Forelimb muscle (tissue), 1 donor: Measurements from ENCODE around the gene CD4. TPM values are rescaled to one million over a fixed set of nuclear protein-coding genes. Genes with fewer than 3 reads are reported as not detected.
"Not testable (repeated sequence)": the region's sequence is repeated elsewhere in the genome, so short reads cannot be mapped to it uniquely, and the experiment has no call there.

Experiments used
- DNase-seq: peaks from one replicate; pipeline ENCODE4 v3.0.0-alpha.2; 2013; ENCODE audit warnings: low read depth
- polyA plus RNA-seq: library from polyadenylated mRNA; unstranded; fragments of 120-200 nt; gene quantifications from one replicate; pipeline ENCODE4 v1.2.1, GENCODE V29; 2013; ENCODE audit not compliant: insufficient read length

CD4 gene
- polyA plus RNA-seq, 1 donor, result 5.6 TPM

DNA sequence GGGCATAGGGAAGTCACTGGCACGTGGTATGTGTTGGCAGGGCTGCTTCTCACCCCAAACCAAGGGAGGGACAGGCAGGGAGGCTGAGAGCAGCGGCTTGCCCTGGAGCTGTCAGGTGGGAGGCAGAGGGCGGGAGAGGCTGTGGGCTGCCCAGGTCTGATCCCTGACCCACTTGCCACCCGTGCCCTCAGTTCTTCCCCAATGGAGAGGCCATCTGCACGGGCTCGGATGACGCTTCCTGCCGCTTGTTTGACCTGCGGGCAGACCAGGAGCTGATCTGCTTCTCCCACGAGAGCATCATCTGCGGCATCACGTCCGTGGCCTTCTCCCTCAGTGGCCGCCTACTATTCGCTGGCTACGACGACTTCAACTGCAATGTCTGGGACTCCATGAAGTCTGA, 56.1 kb downstream of the CD4 start:
- DNase-seq, result no peak

DNA sequence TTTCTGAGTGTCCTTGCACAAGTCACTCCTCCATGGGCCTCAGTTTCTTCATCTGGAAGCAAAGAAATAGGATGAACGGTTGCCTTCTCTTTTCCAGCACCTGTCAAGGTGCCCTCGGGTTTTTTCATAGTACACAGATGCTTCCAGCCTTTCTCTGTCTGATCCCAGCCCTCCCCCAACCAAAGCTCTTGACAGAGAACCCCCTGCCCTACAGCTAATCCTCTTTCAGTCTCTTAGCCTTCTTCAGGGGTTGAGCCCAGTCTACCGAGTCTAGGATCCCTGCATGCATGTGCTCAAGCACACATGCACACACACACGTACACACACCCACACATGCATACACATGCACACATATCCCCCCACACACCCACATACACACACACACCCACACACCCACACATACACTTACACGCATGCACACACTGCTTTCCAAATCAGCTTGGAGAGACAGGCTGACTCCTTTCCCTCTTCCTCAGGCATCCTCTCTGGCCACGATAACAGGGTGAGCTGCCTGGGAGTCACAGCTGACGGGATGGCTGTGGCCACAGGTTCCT, 57.1 kb downstream of the CD4 start:
- DNase-seq, result no peak

DNA sequence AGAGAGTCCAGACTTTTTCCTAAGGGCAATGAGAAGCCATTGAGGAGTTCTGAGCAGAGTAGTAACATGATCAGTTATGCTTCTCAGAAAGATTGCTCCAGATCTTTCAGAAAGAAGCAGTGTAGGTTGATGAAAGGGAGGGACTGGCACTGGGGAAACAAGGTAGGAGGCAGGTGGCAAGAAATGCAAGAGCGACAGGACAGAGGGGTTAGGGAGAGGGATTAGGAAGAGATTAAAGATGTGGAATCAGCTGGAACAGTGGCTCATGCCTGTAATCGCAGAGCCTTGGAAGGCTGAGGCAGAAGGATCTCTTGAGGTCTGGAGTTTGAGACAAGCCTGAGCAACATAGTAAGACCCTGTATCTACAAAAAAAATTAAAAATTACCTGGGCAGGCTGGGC, 58.3 kb downstream of the CD4 start:
- DNase-seq, result no peak

DNA sequence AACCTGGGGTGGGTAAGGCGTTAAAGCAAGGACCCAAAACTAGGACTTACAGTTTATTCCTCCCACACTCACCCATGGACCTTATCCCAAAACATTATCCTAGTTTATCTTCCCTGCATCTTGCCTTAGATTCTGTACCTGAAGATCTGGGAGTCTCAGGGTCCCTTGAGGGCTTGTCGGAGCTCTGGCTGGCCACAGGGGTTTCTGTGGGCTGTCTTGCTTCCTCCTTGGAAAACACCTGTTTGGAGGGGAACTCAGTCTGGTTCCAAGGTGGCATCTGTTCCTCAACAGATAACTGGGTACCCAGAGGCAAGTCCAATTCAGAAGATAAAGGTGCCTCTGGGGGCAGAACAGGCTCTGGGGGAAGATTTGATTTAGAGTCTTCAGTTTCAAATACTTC, 60.1 kb downstream of the CD4 start:
- DNase-seq, result no peak

DNA sequence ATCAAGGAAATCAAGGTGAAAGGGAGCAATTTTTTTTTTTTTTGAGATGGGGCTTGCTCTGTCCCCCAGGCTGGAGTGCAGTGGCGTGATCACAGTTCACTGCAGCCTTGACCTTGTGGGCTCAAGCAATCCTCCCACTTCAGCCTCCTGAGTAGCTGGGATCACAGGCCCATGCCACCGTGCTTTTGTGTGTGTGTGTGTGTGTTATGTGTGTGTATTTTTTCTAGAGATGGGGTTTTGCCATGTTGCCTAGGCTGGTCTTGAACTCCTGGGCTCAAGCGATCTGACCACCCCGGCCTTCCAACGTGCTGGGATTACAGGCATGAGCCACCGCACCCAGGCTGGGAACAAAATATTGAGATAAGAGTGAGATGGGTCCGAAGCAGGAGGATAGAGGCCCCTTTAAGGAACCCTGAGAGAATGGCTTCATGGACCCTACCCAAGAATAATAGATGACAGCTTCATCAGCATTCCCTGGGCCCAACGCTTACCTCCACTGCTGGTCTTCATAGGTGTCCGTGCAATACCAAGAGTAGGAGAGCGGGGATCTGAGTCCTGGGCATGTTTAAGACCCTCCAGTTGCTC, 60.7 kb downstream of the CD4 start:
- no peak for DNase-seq

DNA sequence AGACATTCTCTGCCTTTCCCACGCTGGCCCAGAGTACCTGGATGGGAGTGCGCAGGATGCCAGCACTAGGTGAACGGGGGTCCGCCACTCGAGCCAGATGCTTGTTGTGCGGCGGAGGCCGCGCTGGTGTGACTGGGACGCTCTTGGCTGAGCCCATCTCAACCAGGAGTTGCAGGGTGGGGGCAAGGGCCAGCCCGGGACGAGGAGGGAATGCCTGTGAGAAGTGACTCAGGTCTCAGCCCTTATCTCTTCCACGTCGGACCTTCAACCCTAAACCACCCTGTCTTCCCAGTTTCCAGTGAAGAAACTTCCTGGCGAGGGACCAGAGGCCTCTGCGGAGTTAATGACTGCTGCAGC, 61.4 kb downstream of the CD4 start:
- no peak for DNase-seq

DNA sequence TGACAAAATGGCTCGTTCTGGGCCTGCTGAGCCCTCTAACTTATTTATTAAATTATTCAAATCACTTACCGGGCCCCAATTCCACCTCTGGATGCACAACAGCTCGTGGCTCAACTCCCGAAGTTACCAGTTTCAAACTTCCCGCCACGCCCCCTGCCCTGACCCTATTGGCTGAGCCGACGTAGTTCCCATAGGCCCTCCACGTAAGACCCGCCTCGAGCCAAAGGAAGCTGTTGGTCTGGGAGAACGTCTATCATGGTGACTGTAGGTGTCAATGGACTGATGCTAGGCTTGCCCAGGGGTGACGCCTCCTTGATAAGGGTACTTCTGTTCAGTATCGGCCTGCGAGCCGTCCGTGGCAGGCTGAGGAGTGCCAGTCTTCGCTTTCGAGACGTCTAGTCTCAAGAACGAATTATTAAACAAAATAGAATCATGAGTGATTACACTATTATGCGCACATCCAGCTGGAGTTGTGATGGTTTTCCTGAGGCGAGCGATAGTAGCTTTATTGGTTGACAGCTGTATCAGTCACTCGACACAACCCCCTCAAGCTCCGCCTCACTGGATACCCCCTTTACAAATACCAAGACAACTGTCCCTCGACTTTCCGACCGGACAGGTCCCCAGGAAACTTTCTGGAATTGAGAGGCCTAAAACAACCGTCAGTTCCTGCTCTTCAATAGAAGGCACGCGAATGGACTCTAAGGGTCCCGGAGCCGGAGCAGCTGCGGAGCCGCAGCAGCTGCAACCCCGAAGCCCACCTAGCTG, 62.0 kb downstream of the CD4 start, which contains the start of gene CDCA3:
Gene CDCA3 (minus strand): TSS at position 134 of the 768 bp plus-strand sequence. CDS start 334 bp downstream, outside the sequence.
- DNase-seq, result peak; percentile 95

DNA sequence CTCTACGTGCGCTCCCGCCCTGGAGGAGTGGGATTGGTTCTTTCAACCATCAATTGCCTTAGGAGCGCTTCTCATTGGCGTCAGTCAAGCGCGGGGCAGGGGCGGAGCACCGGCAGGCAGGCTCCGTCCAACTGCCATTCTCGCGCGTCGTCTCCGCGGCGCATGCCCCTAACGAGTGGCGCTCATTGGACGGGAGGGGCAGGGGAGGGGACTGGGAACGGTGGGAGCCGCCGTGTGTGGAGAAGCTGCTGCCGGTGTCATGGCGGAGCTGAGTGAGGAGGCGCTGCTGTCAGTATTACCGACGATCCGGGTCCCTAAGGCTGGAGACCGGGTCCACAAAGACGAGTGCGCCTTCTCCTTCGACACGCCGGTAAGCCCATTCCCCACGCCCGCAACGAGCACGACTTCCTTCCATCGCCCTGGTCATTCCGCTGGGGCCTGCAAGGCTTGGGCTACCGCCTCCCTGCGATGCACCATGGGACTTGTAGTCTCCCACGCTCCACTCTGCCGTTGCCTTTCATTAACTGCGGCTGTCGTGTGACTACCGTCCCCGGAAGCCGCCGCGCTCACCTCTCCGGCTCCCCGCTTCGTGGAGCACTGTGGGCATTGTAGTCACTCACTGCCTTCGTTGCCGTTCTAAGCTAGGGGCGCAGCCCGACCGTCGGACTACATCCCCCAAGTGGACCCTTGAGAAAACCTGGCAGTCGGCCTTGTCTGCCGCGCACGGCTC, 62.8 kb downstream of the CD4 start, which contains the start of gene USP5:
Gene USP5 (plus strand): TSS at position 230 of the 730 bp plus-strand sequence. CDS start 30 bp downstream, at position 260.
- DNase-seq, result peak; percentile 99

DNA sequence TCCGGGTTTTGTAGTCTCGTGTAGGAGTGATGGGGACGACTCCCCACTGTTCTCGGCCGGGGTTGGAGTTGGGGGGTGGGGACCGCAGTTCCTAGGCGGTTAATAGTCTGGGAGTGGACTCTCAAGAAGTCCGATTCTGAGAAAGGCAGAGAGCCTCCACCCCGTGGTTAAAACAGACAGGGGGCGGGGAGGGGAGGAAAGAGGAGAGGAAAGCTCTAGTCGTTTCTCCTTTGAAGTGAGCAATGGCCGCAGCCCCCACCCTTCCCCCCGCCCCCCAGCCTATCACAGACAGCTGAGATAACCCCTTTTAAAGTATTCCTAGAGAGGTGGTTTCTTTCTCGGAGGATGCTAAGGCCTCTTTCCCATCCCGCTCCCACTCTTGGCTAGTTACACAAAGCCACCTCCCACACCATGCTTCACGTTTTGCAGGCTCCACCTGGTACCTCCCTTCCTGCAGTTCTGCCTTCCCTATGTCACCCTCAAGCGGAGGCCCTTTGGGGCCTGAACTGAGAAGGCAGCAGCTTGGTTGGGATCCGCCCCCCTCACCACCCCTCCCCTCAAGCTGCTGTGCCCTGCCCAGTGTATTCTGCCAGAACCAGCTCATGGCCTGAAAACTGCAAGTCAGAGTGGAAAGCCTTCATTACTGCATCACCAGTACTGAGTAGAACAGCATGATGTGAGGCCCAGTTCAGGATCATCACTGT, 63.5 kb downstream of the CD4 start:
- no peak for DNase-seq

DNA sequence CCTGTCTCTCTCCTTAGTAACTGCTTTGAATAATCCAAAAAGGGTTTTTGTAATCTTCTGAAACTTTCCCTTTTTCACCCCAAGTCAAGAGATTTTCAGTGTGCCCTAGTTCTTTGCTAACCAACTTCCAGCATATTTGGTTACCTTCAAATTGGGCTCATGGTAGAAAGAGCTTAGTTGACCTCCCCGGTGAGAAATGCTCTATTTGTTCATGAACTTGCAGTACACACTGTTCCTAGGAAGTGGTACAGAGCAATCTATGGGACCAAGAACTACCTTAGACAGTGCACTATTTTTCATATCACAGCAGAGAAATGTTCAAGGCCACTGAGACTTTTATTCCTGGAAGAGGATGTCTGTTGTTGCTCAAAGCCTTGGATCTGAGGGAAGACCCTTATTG, 64.3 kb downstream of the CD4 start:
- DNase-seq, result no peak

DNA sequence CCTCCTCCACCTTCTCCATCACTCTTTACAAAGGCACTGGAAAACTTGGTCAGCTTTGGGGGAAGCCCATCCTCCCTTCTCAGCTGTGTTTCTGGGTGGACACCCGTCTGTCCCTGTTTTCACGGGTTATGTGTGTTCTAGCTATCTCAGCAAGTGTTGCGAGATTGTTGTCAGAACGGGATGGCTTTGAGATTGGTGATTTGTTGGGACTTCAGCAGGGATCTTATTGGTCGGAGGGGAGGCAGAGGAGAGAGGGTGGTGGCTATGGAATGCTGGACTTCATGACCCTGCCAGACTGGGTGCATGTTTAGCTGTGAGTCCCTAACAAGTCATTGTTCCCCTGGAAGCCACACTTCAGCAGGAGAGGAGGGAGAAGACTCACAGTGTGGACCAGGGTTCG, 64.7 kb downstream of the CD4 start:
- DNase-seq, result no peak

DNA sequence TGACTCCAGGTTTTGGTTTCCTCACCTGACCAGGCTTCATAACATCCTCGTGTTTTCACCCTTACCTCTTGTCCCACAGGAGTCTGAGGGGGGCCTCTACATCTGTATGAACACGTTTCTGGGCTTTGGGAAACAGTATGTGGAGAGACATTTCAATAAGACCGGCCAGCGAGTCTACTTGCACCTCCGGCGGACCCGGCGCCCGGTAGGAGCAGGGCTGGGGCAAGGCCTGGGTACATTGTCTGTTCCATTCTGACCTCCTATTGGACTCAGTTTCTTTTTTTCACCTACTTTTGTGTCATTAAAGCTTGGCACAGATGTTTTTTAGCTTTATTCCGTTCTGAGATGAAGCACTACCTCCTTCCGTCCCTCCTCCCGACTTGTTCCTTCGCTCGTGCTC, 66.0 kb downstream of the CD4 start:
- DNase-seq, result no peak

DNA sequence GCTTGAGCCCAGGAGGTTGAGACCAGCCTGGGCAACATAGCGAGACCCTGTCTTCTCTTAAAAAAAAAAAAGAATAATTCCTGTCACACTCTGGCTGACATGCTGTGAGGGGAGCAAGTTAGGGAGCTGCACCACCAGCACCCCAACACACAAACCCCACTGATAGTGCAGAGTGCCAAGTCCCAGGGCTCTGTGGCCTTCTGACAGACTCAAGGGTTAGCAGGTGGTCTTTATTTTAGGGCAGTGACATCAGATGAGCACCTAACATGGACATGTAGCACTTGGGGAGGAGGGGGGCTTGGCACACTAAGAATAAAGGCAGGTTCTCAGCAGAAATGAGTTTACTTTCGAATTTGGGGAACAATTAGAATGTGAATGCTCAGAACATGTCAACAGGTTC, 69.5 kb downstream of the CD4 start:
- no peak for DNase-seq

DNA sequence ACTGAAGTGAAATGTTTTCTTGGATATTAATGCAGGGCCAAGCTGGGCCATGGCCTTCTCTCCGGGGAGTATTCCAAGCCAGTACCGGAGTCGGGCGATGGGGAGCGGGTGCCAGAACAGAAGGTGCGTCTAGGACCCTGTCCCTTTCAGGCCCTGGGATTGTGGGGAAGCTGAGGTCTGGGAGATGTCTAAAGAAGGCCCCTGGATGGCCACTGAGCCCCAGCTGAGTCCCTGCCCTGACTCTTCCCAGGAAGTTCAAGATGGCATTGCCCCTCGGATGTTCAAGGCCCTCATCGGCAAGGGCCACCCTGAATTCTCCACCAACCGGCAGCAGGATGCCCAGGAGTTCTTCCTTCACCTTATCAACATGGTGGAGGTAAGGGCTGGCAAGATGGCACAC, 70.8 kb downstream of the CD4 start:
- DNase-seq, result no peak

DNA sequence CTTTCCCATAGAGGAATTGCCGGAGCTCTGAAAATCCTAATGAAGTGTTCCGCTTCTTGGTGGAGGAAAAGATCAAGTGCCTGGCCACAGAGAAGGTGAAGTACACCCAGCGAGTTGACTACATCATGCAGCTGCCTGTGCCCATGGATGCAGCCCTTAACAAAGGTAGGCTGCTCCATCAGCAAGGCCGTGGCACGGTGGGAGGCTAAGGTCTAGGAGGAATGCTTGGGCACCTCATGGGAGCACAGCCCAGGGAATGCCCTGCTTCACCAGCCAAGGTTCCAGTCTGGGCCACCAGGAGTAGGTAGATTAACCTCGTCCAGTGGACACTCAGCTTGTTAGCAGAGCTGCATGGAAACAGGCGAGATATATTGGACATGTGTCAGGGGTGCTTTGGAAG, 71.6 kb downstream of the CD4 start:
- DNase-seq, result no peak

DNA sequence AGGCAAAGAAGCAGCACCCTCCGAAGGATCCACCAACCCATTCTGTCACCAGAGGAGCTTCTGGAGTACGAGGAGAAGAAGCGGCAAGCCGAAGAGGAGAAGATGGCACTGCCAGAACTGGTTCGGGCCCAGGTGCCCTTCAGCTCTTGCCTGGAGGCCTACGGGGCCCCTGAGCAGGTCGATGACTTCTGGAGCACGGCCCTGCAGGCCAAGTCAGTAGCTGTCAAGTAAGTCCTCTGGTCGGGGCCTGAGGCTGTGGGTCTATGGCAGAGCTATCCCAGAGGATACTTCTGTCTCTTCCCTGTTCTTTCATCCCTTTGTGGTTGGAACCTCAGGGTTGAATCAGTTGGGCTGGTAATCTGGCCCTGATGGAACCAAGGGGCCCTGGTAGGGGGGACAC, 72.1 kb downstream of the CD4 start:
- no peak for DNase-seq

DNA sequence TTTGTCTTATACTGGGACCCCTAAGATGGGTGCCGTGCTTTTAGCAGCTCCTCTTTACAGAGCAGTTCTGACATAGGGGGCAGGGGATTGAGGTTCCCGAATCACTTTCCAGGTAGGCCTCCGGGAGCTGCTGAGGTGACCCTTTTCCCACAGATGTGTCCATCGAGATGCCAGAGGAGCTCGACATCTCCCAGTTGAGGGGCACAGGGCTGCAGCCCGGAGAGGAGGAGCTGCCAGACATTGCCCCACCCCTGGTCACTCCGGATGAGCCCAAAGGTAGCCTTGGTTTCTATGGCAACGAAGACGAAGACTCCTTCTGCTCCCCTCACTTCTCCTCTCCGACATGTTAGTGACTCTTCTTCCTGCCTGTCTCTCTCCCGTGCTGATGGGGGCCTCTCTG, 73.7 kb downstream of the CD4 start:
- DNase-seq, result no peak

DNA sequence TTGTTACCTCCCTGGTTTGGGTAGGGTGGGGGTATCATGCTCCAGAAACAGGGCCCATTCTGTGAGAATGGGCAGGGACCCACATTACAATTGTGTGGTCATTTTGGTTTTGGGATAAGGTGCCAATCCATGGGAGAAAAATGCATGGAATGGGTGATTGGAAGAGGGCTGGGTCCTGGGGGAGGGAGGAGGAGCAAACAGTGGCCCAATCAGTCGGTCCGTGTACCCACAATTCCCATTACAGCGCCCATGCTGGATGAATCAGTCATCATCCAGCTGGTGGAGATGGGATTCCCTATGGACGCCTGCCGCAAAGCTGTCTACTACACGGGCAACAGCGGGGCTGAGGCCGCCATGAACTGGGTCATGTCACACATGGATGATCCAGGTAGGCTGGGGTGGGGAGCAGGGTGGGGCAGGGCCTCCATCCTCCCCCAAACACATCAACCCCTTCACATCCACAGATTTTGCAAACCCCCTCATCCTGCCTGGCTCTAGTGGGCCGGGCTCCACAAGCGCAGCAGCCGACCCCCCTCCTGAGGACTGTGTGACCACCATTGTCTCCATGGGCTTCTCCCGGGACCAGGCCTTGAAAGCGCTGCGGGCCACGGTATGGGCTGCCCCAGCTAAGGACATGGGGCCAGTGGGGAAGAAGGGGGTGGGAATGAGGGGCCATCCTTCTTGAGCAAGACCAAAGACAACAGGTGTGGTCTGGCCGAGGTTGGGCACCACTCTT, 74.4 kb downstream of the CD4 start:
- no peak for DNase-seq

DNA sequence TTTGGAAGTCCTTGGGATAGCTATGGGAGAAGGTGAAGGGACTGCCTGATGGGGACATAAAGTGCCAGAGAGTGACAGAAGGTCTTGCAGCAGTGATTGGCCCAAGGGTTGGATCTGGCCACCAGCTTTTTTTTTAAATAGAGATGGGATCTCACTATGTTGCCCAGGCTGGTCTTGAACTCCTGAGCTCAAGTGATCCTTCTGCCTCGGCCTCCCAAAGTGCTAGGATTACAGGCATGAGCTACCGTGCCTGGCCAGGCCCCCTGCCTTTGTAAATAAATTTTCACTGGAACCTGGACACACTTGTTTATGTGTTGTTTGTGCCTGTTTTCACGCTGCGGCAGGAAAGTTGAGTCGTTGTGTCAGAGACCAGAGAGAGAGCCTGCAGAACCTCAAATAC, 76.0 kb downstream of the CD4 start:
- DNase-seq, result not testable (repeated sequence)

DNA sequence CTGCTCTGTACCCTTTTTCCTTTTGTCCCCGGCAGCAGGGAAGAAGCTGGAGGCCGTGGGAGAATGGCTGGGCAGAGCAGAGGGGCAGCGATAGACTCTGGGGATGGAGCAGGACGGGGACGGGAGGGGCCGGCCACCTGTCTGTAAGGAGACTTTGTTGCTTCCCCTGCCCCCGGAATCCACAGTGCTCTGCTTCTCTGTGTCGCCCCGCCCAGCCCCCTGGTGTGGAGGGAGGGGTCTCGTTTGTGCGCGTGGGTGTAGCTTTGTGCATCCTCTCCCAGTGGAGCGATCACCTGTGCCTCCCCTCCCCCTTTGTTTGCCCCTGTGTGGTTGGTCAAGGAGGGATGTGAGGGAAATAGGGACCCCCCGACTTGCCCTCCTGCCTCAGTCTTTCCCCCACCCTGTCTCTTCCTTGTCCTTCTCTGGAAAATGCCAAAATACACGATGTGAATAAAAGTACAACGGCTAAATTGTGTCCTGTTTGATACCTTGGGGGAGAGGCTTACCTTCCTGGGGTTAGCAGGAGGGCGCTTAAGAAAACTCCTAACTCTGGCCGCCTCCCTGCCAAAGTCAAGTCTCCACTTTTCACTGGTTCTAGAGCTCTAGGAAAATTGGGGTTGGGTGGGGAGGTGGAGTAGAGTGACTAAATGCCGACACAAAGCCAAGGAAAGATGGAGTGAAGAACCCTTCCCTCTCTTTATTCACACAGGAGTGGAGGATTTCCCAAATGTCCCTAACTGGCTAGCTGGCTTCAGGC, 77.0 kb downstream of the CD4 start:
- no peak for DNase-seq
